Stimulated activated naive CD8-positive, alpha-beta T cell treated with anti-CD3 and anti-CD28 coated beads, Interleukin-15, Interleukin-2, amounts not matched to agents 100 U/mL and 50 U/mL, for 24 hours (primary cell): ENCODE data around the gene GALNT14.

Experiments
- ATAC-seq: fragments of 150-1000 bp; cut with Tn5 transposase; one replicate; pipeline ENCODE4 v1.10.0; 2021
- DNase-seq: peaks from one replicate; pipeline ENCODE4 v3.0.0; 2021

Gene GALNT14

GRCh38 chr2:31132786-31133185, 5.5 kb downstream of the GALNT14 start:
- DNase-seq (no peak), ATAC-seq (no peak)

GRCh38 chr2:31131871-31132270, 6.4 kb downstream of the GALNT14 start:
- DNase-seq (no peak), ATAC-seq (no peak)

- DNase-seq (no peak), ATAC-seq (no peak)
These were observed 8.7 kb downstream of the GALNT14 start for GRCh38 chr2:31129375-31130171.

- DNase-seq (no peak), ATAC-seq (no peak)
These were observed 10.3 kb downstream of the GALNT14 start for GRCh38 chr2:31127931-31128330.

- ATAC-seq, result no peak
- DNase-seq, result no peak
These were observed 12.1 kb downstream of the GALNT14 start for GRCh38 chr2:31125918-31126695.

GRCh38 chr2:31124904-31125303, 13.3 kb downstream of the GALNT14 start:
- DNase-seq (no peak), ATAC-seq (no peak)

GRCh38 chr2:31122133-31122532, 16.1 kb downstream of the GALNT14 start:
- DNase-seq, result no peak
- no peak for ATAC-seq

GRCh38 chr2:31113765-31114164, 24.5 kb downstream of the GALNT14 start:
- no peak for ATAC-seq

GRCh38 chr2:31112544-31112943, 25.7 kb downstream of the GALNT14 start:
- DNase-seq, result no peak
- ATAC-seq, result no peak

More at GRCh38 chr2:31113765-31114164, 24.5 kb downstream of the GALNT14 start:
- DNase-seq, result no peak

GRCh38 chr2:31110998-31111397, 27.2 kb downstream of the GALNT14 start:
- ATAC-seq (no peak), DNase-seq (no peak)

GRCh38 chr2:31110431-31110830, 27.8 kb downstream of the GALNT14 start:
- DNase-seq (no peak), ATAC-seq (no peak)

GRCh38 chr2:31109633-31110192, 28.5 kb downstream of the GALNT14 start:
- no peak for ATAC-seq
- no peak for DNase-seq

GRCh38 chr2:31108561-31109286, 29.5 kb downstream of the GALNT14 start:
- DNase-seq, result no peak
- no peak for ATAC-seq

- no peak for ATAC-seq
- no peak for DNase-seq
These were observed 30.5 kb downstream of the GALNT14 start for GRCh38 chr2:31107591-31108300.

- no peak for ATAC-seq
These were observed 36.5 kb downstream of the GALNT14 start for GRCh38 chr2:31101701-31102100.

GRCh38 chr2:31097962-31098613, 40.2 kb downstream of the GALNT14 start:
- ATAC-seq (no peak), DNase-seq (no peak)

More at GRCh38 chr2:31101701-31102100, 36.5 kb downstream of the GALNT14 start:
- no peak for DNase-seq

- ATAC-seq (no peak), DNase-seq (no peak)
These were observed 48.1 kb downstream of the GALNT14 start for GRCh38 chr2:31090188-31090587.

- DNase-seq, result no peak
- ATAC-seq, result no peak
These were observed 48.6 kb downstream of the GALNT14 start for GRCh38 chr2:31089645-31090044.

- DNase-seq (no peak), ATAC-seq (no peak)
These were observed 49.6 kb downstream of the GALNT14 start for GRCh38 chr2:31088504-31089195.

GRCh38 chr2:31087491-31087890, 50.7 kb downstream of the GALNT14 start:
- DNase-seq (no peak), ATAC-seq (no peak)

GRCh38 chr2:31086590-31086989, 51.6 kb downstream of the GALNT14 start:
- no peak for ATAC-seq
- no peak for DNase-seq
